NCI-H524 (cell line): ENCODE measurements around the gene SYNDIG1.

Experiments
- DNase-seq, 2 experiments: peaks; one replicate each; lab custom pipeline; 2025; lab: John Stamatoyannopoulos, UW

Gene SYNDIG1

GRCh38 chr20:24694157-24694726 is 224.8 kb downstream of the SYNDIG1 start:
- DNase-seq = no peak

- DNase-seq = no peak
These were observed 225.5 kb downstream of the SYNDIG1 start for GRCh38 chr20:24694727-24695528.

GRCh38 chr20:24695529-24696225 is 226.2 kb downstream of the SYNDIG1 start:
- DNase-seq = no peak

GRCh38 chr20:24696396-24696795 is 227.0 kb downstream of the SYNDIG1 start:
- DNase-seq = no peak

- DNase-seq = no peak
These were observed 228.0 kb downstream of the SYNDIG1 start for GRCh38 chr20:24697411-24697810.

GRCh38 chr20:24698189-24698588 is 228.8 kb downstream of the SYNDIG1 start:
- no peak for DNase-seq

GRCh38 chr20:24698706-24699206 is 229.3 kb downstream of the SYNDIG1 start:
- DNase-seq = no peak

GRCh38 chr20:24699321-24700165 is 230.1 kb downstream of the SYNDIG1 start:
- peak; percentile 64 to 75 for DNase-seq

GRCh38 chr20:24700166-24700860 is 230.9 kb downstream of the SYNDIG1 start:
- no peak for DNase-seq

GRCh38 chr20:24701027-24701426 is 231.6 kb downstream of the SYNDIG1 start:
- no peak for DNase-seq

GRCh38 chr20:24701668-24702067 is 232.2 kb downstream of the SYNDIG1 start:
- DNase-seq = peak; percentile 78 to 91

GRCh38 chr20:24702501-24703283 is 233.3 kb downstream of the SYNDIG1 start:
- no peak for DNase-seq

- DNase-seq = no peak
These were observed 233.8 kb downstream of the SYNDIG1 start for GRCh38 chr20:24703284-24703610.

GRCh38 chr20:24704899-24705298 is 235.5 kb downstream of the SYNDIG1 start:
- DNase-seq = no peak

- no peak for DNase-seq
These were observed 236.1 kb downstream of the SYNDIG1 start for GRCh38 chr20:24705486-24705885.

- DNase-seq = peak; percentile 95 to 100
These were observed 239.2 kb downstream of the SYNDIG1 start for GRCh38 chr20:24708411-24709295.
